HEK293T (cell line): ENCODE data around the gene GSPT1.

Experiments used
- CTCF ChIA-PET: fragments of 350-600 bp; formaldehyde crosslinking; extraction: SDS; loops from one replicate; lab custom pipeline; 2021; ENCODE audit warnings: antibody characterized with exemption, inconsistent platforms; lab: Yijun Ruan, JAX
- POLR2A ChIA-PET: fragments of 350-600 bp; formaldehyde crosslinking; extraction: SDS; loops from one replicate; lab custom pipeline; 2020; ENCODE audit warnings: antibody characterized with exemption, inconsistent platforms; lab: Yijun Ruan, JAX
- DNase-seq: peaks from one replicate; pipeline ENCODE4 v3.0.0; 2012; ENCODE audit warnings: mixed read lengths; ENCODE audit errors: extremely low spot score
- ARNT ChIP-seq: fragments of 450-650 bp; IDR thresholded peaks from 2 replicates; pipeline ENCODE4 v1.6.1; 2017; ENCODE audit warnings: mild to moderate bottlenecking
- BHLHE40 ChIP-seq: fragments of 450-650 bp; IDR thresholded peaks from 2 replicates; pipeline ENCODE4 v1.6.1; 2016; ENCODE audit warnings: mild to moderate bottlenecking, moderate library complexity, borderline replicate concordance
- CTBP1 ChIP-seq: fragments of 450-650 bp; IDR thresholded peaks from 2 replicates; pipeline ENCODE4 v1.6.1; 2016; ENCODE audit warnings: borderline replicate concordance
- ELF4 ChIP-seq: fragments of 450-650 bp; IDR thresholded peaks from 2 replicates; pipeline ENCODE4 v1.6.1; 2017; ENCODE audit warnings: antibody characterized with exemption
- FOXA1 ChIP-seq: fragments of 450-650 bp; IDR thresholded peaks from 2 replicates; pipeline ENCODE4 v1.6.1; 2016; ENCODE audit warnings: mild to moderate bottlenecking
- FOXK2 ChIP-seq: fragments of 450-650 bp; IDR thresholded peaks from 2 replicates; pipeline ENCODE4 v1.6.1; 2016; ENCODE audit warnings: mild to moderate bottlenecking
- FOXM1 ChIP-seq: fragments of 450-650 bp; IDR thresholded peaks from 2 replicates; pipeline ENCODE4 v1.6.1; 2017; ENCODE audit warnings: mild to moderate bottlenecking, borderline replicate concordance
- HDGF ChIP-seq: fragments of 450-650 bp; IDR thresholded peaks from 2 replicates; pipeline ENCODE4 v1.6.1; 2017; ENCODE audit warnings: antibody characterized with exemption, borderline replicate concordance
- L3MBTL2 ChIP-seq: fragments of 450-650 bp; conservative IDR thresholded peaks from 2 replicates; pipeline ENCODE4 v1.6.1; 2016; ENCODE audit warnings: mild to moderate bottlenecking
- LEF1 ChIP-seq: fragments of 450-650 bp; IDR thresholded peaks from 2 replicates; pipeline ENCODE4 v1.6.1; 2017; ENCODE audit warnings: mild to moderate bottlenecking, borderline replicate concordance
- NFRKB ChIP-seq: fragments of 450-650 bp; IDR thresholded peaks from 2 replicates; pipeline ENCODE4 v1.6.1; 2016; ENCODE audit warnings: mild to moderate bottlenecking, moderate library complexity
- SP1 ChIP-seq: fragments of 450-650 bp; IDR thresholded peaks from 2 replicates; pipeline ENCODE4 v1.6.1; 2017
- SUZ12 ChIP-seq: fragments of 450-650 bp; IDR thresholded peaks from 2 replicates; pipeline ENCODE4 v1.6.1; 2016; ENCODE audit warnings: mild to moderate bottlenecking
- TARDBP ChIP-seq: fragments of 450-650 bp; IDR thresholded peaks from 2 replicates; pipeline ENCODE4 v1.6.1; 2016
- ZNF384 ChIP-seq: fragments of 450-650 bp; IDR thresholded peaks from 2 replicates; pipeline ENCODE4 v1.6.1; 2016
- TF ChIP-seq, protein P1 (sequence below): fragments of 450-650 bp; IDR thresholded peaks from 2 replicates; pipeline ENCODE4 v1.6.1; 2016

Gene GSPT1

DNA sequence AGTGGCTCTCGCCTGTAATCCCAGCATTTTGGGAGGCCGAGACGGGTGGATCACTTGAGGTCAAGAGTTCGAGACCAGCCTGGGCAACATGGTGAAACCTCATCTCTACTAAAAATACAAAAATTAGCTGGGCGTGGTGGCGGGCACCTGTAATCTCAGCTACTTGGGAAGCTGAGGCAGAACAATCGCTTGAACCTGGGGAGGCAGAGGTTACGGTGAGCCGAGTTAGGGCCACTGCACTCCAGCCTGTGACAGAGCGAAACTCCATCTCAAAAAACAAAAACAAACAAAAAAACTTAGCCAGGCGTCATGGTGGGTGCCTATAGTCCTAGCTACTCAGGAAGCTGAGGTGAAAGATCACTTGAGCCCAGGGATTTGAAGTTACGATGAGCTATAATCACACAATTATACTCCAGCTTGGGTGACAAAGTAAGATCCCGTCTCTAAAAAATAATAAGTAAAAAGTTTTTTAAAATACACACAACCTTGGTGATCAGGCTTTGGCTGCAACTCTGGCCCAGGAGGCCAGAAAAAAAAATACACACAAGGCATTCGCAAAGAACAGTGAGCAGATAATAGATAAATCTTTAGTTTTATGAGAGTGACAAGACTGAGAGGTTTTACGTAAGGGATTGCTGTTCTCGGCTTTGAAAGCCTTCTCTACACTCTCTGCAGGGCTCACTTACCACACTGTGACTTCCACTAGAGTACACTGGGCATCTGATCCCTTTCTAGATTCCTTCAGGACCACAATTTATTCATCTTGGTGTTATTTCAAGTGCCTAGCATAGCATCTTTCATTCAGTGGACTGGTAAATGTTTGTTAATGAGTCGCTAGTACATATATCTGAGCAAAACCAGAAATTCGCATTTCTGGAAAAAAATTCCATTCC, 5.9 kb downstream of the GSPT1 start:
- CTCF ChIA-PET = no interaction called here
- POLR2A ChIA-PET = no interaction called here
- TF ChIP-seq, protein P1, sequence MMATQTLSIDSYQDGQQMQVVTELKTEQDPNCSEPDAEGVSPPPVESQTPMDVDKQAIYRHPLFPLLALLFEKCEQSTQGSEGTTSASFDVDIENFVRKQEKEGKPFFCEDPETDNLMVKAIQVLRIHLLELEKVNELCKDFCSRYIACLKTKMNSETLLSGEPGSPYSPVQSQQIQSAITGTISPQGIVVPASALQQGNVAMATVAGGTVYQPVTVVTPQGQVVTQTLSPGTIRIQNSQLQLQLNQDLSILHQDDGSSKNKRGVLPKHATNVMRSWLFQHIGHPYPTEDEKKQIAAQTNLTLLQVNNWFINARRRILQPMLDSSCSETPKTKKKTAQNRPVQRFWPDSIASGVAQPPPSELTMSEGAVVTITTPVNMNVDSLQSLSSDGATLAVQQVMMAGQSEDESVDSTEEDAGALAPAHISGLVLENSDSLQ = peak; percentile 70
- no peak for TF ChIP-seq TARDBP
- no peak for DNase-seq

DNA sequence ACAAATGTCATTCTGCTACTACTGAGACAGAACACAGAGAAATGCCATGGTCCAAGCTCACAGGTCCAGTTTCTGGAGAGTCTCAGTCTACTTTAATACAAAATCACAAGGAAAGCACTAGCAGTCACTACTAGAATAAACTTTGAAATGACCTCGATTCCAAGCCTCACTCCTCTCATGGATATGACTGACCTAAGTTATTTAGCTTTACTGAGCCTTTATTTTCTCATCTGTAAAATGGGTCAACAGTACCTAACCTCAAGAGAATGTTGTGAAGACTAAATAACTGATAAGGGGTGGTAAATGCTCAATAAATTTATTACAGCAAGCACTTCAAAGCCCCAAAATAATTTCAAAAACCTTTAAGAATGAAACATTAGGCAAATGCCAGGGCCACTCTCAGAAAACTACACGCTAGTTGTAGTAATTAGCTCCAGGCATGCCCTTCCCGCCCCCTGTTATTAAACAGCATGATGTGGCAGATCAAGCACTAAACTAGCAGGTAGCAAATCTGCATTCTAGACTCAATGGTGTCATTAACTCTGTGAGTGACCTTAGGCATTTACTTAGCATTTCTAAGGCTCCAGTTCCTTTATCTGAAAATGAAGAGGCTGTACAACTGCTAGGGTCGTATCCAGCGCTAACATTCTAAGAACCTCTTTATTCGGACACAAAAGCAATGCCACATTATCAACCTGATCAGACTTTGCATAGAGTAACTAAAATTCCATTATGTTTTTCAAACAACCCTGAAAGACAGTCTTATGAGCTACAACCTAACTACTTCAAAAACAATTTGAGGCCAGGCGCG, 8.4 kb downstream of the GSPT1 start:
- TF ChIP-seq SUZ12 (no peak), LEF1 (no peak), NFRKB (no peak), FOXM1 (no peak), CTBP1 (no peak), BHLHE40 (no peak), TARDBP (no peak), ZNF384 (no peak), HDGF (no peak), ARNT (no peak), SP1 (no peak), ELF4 (no peak), FOXK2 (no peak), FOXA1 (no peak), L3MBTL2 (no peak)
- TF ChIP-seq, protein P1 = no peak
- POLR2A ChIA-PET = no interaction called here
- CTCF ChIA-PET = no interaction called here
- DNase-seq = no peak

DNA sequence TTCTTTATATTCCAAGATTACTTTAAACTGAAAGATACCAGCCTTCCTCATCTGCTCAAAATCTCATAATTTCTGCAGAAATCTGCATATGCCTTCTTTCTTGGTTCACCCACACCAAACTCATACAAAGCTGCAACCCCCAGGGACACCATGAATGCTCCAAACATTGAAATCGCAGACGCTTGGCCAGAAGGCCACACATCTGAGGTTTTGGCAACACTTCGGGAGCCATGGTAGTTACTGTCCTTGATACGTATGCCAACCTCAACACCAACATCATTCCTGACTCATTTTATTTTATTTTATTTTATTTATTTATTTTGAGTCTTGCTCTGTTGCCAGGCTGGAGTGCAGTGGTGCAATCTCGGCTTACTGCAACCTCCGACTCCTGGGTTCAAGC, 11.8 kb downstream of the GSPT1 start:
- DNase-seq = no peak
- CTCF ChIA-PET = no interaction called here
- TF ChIP-seq SP1 = no peak
- no peak for TF ChIP-seq SUZ12
- TF ChIP-seq, protein P1 = no peak
- no peak for TF ChIP-seq L3MBTL2
- no peak for TF ChIP-seq ARNT
- TF ChIP-seq CTBP1 = no peak
- TF ChIP-seq NFRKB = no peak
- no peak for TF ChIP-seq ZNF384
- TF ChIP-seq ELF4 = no peak
- TF ChIP-seq FOXK2 = no peak
- no peak for TF ChIP-seq HDGF
- no peak for TF ChIP-seq FOXM1
- POLR2A ChIA-PET = no interaction called here

DNA sequence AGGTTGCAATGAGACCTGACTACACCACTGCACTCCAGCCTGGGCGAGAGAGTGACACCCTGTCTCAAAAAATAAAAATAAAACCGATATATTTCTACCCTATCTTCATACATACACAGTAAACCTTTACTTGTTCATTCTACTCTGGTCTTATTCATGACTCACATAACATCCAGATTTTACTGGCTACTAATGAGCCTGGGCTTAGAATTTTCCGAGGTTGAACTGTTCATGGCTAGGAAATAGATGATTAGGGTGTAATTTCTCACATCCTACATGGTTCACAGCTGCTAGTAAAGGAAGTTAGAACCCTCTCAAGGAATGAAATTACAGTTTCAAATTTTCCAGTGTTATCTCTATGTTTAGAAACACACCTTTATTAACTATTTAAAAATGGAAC, 14.7 kb downstream of the GSPT1 start:
- ChIA-PET CTCF (interaction anchor here (0.6 to 1.2 kb wide), 3 partner anchors 143 to 523 kb away, joined by 3 read pairs; no protein-coding TSS in a partner anchor), POLR2A (interaction anchor here (1.3 kb wide), 1 partner anchor 15 kb away, joined by 4 read pairs; the partner anchor contains the start of gene GSPT1)
- TF ChIP-seq TARDBP = no peak
- no peak for DNase-seq

DNA sequence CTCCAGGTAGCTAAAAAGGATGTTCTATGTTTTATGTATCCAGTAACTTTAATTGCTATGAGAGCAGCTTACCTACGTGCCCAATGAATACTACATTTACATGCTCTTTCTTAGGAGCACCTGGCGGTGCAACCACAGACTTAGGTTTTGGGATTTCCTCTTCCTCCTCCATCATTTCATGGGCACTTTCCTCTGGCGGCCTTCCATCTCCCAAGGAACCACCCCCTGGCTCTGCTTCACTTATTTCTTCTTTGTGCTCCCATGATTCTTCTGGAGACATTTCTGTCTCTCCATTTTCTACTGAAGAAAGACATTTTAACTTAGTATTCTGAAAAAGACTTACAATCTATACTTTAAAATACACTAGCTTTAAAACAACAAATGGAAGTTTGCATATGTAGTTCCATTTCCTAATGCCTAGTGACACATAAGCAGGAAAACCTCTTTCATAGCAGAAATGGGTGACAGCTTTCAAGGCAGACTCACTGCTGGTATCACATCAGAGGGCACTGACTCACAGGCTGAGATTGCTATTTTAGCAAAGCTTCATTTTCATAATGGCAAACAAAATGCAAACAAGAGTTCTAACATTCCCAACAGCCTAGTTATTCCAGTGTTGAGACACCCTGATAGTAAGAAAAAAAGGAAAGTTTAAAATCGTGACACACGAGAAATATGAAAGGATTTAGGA, 19.1 kb downstream of the GSPT1 start:
- ChIA-PET POLR2A (no interaction called here), CTCF (no interaction called here)
- TF ChIP-seq, protein P1 = no peak
- TF ChIP-seq SP1 (no peak), ZNF384 (no peak), LEF1 (no peak), FOXK2 (no peak), NFRKB (no peak), SUZ12 (no peak), BHLHE40 (no peak), ARNT (no peak)
- DNase-seq = no peak
